Tibial nerve (tissue), 4 donors: Measurements from ENCODE around the gene POLR1B.

Experiments used
- CTCF ChIP-seq, 5 experiments: fragments of 200-600 bp in 3 of 5; fragments of 450-650 bp in 2 of 5; sonication (generic) in 3 of 5; IDR thresholded peaks; one replicate each; pipeline ENCODE4 v1.5.1; 2016 to 2019; ENCODE audit warnings: antibody characterized with exemption in 5 of 5, mild to moderate bottlenecking in 3 of 5, moderate library complexity in 2 of 5
- EP300 ChIP-seq, 2 donors: sonication (generic); formaldehyde crosslinking; IDR thresholded peaks; one replicate each; pipeline ENCODE4 v1.6.1; 2017; ENCODE audit warnings: antibody characterized with exemption in 2 of 2, mild to moderate bottlenecking in 1 of 2
- POLR2A ChIP-seq, 2 donors: fragments of 450-650 bp; IDR thresholded peaks; one replicate each; pipeline ENCODE4 v1.6.1; 2017; ENCODE audit warnings: antibody characterized with exemption in 2 of 2, mild to moderate bottlenecking in 2 of 2, moderate library complexity in 2 of 2

- TF ChIP-seq EP300 (IDR thresholded peaks at IDR 0.05) = peak; percentile 90 to 95
- TF ChIP-seq CTCF (IDR thresholded peaks at IDR 0.05) = peak; percentile 30 to 60 (median 38)
- peak; percentile 40 to 51 for TF ChIP-seq POLR2A (IDR thresholded peaks at IDR 0.05)
These were observed 42.0 kb downstream of the POLR1B start, which contains the start of gene CHCHD5 for GRCh38 chr2:112584134-112584890.
